ENCODE data around the gene TMEM38B.
A peak's percentile ranks its signal among the peaks of the same experiment; 100 is the strongest.
"Not testable (repeated sequence)": the region's sequence is repeated elsewhere in the genome, so short reads cannot be mapped to it uniquely, and the experiment has no call there.

Gene TMEM38B

DNA sequence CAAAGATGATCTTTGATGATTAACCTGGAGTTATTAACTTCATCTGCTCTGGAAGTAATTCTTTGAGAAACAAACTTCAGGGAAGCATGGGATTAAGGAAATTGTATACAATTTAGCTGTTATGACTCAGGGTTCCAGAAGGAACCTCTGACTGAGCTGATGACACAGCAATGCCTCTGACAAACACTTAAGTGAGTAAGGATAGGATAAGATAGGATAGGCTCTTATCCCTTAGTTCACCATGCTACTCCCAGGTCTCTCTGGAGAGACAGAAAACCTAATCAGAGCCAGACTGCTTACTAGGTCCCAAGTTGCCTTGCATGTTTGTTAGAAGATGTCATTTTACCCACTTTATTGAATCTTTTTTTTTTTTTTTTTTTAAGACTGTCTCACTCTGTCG, 12.6 kb upstream of the TMEM38B start:
- peak; percentile 58 for DNase-seq

DNA sequence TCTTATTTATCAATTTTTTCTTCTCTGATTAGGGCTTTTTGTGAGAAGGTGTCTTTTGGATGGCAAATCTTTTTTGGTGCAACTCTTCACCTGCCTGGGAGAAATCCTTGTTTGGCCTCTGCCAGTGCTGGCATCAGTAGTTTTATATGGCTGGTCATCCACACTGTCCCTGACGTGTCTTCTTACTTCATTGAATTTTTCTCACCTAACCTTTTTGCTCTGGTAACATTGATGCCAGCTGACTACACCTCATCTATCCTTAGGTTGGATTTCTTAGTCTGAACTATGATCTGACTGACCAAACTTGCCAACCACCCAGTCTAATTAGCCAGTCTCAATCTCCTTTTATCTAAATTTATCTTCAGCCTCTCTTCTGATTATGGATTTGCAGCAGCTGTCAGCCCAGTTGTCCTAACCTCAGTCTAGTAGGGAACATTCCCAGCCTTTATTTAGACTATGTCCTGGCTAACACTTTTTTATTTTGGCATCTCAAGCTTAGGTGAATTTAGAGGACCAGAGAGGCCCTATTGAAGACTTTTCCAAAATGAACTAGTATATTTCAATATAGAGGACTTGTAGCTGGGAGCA, 10.6 kb upstream of the TMEM38B start:
- DNase-seq = no peak

DNA sequence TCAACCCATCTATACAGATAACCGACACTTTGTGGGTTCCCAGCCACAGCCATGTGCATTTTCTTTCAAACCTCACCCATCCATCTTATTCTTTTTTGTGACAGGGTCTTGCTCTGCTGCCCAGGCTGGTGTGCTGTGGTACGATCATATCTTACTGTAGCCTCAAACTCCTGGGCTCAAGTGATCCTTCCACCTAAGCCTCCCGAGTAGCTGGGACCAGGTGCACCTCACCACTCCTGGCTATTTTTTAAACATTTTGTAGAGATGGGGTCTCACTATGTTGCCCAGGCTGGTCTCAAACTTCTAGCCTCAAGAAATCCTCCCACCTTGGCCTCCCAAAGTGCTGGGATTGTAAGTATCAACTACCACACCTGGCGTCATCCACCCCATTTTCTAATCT, 7.4 kb upstream of the TMEM38B start:
- no peak for DNase-seq

DNA sequence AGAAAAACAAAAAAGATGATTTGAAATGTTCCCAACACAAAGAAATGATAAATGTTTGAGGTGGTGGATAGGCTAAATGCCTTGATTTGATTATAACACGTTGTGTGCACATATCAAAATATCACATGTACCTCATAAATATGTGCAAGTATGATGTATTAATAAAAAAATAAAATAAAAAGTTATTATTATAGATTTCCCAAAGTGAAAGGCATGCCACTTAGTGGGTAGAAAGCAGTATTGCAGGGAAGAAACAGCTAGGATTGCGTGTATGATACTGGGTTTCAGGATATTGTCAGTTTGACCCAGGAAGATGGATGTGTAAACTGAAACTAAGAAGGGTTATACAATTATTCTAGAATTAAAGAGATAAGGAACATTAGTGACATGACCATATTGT, 3.6 kb upstream of the TMEM38B start:
- DNase-seq = peak; percentile 7

DNA sequence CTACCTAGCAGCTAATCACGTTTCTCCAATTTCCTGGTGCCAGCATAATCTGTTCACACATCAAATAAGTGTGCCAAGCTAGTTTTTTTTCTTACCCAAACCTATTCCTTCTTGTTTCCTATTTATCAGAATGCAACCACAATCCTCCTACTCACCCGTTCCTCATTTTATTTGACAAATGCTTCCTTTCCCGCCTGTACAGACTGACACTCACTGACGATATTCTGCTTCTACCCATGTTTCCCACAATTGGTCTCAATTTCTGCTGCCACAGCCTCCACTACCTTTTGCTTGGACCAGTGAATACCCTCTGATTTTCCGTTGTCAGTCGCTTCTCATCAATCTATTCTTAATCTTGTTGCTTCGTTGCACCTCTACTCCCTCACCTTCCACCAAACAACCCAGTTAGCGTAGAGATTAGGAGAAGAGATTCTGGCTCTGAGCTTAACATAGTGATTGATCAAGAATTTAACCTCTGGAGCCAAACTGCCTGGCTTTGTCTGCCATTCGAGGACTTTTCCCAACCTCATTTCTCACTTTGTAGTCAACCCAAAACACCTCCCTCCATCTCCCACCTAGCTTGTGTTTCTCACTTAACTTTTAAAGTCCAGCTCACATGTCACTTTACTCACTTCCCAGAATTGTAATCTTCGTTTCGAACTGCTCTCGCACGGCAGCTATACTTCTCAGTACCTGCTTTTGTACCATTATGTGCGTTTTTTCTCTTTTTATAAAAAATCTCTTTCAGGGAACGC, 729 bp upstream of the TMEM38B start:
- no peak for DNase-seq

DNA sequence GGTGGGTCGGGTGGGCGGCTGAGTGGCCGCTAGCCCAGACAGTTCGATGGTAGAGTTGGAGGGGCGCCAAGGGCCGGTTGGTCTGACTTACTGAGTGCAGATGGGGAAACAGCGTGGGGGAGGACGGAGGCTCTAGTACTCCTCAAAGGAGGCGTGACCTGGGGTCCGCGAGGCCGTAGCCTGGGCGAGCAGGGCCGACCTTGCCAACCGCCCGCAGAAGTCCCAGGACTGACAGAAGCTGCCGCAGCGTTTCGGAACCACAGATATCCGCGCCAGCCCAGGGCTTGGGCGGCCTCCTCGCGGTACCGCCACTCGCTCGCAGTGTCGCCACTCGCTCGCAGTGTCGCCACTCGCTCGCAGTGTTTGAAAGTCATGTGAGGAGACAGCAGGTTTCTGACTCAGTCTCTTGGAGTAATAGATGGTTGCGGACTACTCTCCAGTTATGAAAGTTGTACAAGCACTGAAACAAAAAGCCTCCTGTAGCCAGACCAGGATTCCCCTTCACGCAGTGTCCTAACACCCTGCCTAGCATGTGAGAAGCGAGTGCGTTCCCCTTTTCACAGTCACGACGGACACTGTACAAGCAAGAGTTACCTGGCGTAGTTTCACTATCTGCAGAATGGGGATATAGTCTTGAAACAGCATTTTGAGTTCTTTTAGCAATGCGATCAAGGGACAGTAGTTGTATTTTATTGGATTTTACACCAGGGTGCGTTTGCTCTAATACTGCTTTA, 674 bp downstream of the TMEM38B start:
- DNase-seq = peak; percentile 45

DNA sequence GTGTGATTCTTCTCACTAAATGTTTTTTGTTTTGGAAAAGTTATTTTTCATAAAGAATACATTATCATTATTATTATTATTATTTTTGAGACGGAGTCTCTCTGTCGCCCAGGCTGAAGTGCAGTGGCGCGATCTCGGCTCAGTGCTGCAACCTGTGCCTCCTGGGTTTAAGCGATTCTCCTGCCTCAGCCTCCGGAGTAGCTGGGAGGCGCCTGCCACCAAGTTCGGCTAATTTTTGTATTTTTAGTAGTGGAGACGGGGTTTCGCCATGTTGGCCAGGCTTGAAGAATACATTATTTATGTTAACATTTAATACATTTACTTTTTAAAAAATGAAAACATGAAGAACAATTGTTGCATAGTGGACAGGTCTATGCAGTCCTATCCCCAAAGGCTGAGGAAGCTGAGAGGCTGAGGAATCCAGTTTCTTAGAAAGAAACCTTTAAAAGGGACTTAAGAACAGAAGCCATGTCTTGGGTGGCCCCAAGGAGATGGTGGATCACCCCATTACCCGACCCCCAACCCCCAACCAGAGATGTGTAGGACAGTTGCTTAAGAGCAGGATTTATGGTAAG, 2.0 kb downstream of the TMEM38B start:
- DNase-seq = no peak

DNA sequence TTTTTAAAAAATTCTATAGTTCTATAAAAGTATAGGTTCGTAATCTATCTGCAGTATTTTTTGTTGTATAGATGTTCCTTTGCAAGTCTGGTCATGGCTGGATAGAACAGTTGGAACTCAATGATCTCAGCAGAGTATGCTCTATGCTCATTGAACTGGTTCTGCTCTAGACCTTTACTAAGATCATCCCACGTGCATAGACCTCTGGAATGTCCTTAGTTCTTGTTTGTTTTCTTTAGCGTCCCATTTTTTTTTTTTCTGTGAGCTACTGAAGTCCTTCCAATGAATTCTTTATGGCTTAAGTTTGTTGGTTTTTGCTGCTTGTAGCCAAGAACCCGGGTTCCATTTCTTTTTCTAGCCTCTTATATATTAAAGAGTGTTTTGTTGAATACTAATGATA, 3.5 kb downstream of the TMEM38B start:
- peak; percentile 48 for DNase-seq

DNA sequence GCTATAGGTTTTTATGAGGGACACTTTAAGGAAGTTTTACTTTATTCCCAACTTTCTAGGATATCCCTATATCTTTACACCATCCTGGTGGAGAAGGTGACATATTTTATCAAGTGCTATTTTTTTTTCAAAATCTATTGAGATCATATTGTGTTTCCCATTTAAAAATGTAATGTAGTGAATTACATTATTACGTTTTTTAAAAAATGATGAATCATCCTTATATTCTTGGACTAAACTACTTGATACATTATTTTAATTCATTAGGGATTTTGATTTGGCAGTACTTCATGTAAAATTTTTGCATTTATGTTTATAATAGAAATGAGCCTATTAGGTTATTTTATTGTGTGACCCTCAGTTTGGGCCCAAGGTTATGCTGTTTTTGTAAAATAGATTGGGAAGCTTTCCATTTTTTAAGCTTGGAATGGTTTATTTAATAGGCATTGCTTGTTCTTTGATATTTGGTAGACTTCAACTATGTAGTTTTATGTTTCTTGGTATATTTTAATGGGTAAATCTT, 4.1 kb downstream of the TMEM38B start:
- DNase-seq = no peak

DNA sequence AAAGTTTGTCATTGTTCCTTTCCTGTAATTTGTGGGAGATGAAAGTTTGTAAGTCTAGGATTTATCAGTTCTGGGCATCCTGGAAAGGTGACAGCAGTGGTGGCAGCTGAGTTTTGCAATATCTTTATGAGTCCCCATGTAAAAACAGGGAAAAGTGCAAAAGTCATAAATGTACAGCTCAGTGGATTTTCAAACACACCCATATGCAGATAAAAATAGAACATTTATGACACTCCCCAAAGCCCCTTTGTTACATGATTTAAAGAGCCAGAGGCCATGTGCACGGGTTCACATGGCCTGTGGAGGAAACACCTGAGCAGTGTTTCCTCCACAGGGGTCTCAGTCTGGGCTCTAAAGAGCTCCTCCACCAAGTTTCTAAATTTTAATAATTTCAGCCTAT, 6.3 kb downstream of the TMEM38B start:
- DNase-seq = no peak

DNA sequence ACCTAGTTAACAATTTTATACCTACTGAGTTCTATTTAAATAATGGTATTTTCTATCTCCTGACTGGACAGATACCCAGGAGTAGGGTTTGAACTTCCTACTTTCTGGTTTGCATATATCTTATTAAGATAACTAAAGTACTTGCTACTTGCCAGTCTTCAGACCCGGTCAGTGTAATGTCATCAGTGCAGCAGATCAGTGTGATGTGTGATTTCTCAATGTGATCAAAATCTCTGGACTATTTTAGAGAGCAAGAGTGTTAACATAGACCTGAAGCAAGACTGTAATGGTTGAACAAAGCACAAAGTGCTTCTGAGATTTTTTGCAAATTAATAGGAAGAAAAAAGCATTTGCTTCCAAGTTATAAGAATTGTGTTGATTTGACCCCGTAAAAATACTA, 6.8 kb downstream of the TMEM38B start:
- DNase-seq = no peak

DNA sequence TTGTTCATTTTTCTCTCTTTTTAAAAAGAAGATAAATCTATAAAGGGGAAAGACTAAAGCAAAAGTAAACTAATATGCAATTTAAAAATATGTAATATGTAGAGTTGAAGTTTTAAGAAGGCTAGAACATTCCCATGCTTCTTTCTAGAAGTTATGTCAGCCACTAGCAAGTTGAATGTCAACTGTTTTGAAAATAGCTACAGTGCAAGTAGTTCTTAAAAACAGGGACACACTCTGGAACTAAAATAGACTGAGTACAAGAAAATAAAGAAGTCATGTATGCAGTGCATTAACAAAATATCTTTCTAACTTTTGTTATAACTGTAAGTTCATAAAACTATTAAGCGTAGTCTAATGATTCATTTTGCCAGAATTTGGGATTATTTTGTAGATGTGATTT, 7.9 kb downstream of the TMEM38B start:
- no peak for DNase-seq

DNA sequence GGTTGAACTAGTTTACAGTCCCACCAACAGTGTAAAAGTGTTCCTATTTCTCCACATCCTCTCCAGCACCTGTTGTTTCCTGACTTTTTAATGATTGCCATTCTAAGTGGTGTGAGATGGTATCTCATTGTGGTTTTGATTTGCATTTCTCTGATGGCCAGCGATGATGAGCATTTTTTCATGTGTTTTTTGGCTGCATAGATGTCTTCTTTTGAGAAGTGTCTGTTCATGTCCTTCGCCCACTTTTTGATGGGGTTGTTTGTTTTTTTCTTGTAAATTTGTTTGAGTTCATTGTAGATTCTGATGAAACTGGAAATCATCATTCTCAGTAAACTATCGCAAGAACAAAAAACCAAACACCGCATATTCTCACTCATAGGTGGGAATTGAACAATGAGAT, 9.3 kb downstream of the TMEM38B start:
- not testable (repeated sequence) for DNase-seq

DNA sequence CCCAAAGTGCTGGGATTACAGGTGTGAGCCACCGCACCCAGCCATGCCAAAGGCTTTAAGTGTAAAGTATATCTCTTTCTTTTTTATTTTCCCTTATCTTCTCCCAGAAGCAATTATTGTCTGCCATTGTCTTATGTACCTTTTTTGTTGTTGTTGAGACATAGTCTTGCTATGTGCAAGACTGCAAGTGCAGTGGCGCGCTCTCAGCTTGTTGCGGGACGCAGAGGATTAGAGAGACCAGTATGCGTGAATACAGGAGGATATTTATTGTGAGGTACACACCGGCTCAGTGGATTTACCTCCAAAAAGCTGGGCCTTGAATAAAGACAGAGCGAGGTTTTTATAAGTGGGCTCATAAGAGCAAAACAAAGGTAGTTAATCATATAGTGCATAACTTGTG, 11.8 kb downstream of the TMEM38B start:
- DNase-seq = no peak

DNA sequence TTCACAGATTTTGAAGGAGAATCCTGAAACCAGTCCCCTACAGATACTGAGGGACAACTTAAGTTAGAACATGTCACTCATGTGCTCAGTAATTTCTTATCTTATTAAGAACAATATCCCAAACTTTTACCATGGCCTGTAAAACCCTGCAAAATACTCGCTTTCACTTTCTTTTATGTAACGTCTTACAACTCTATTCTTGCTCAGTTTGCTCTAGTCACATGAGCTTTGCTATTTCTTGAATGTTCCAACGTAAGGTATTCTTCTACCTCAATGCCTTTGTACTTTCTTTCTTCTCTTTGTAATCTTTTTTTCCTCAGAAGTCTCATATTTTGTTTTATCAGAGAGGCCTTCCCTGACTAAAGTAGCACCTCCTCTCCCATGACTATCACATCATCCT, 14.1 kb downstream of the TMEM38B start:
- DNase-seq = no peak

DNA sequence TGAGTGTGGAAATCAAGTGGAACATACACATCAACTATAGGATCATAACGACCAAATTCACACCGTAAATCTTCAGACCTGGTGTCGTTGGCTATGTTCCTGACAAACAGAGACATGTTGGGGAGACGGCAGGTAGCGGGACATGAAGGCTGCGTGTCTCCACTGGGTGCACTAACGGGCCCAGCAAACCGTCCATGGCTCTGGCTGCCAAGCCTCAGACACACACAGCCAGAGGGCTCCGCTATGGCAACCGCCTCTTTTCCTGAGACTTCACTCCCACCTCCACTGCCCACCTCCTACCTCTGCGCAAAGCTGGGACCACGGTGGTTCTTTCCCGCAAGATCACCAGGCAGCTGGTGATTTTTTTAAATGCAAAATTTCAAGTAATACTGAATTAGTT, 16.3 kb downstream of the TMEM38B start:
- DNase-seq = no peak

DNA sequence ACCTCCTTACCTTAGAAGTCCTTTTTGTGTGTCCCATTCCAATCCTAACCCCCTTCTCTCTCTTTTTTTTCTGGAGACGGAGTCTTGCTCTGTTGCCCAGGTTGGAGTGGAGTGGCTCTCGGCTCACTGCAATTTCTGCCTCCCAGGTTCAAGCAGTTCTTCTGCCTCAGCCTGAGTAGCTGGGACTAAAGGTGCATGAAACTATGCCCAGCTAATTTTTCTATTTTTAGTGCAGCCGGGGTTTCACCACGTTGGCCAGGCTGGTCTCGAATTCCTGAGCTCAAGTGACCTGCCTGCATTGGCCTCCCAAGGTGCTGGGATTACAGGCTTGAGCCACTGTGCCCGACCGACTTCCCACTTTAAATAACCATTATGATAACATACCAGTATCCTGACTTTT, 17.5 kb downstream of the TMEM38B start:
- no peak for DNase-seq

DNA sequence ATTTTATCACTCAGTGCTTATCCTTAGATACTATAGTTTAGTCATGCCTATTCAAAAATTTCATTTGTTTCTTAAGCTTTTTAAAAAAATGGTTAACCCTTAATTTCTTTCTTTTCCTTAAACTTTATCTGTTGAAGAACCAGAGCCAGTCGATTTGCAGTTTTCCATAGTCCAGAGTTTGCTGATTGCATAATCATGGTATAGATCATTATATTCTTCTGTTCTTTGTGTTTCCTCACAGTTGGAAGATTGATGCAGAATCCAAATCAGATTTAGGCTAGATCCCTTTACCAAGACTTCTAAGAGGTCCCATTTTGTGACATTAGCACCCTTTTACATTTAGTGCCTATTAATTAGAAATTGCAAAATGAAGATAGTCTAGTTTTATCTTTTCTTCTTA, 18.0 kb downstream of the TMEM38B start:
- DNase-seq = no peak

DNA sequence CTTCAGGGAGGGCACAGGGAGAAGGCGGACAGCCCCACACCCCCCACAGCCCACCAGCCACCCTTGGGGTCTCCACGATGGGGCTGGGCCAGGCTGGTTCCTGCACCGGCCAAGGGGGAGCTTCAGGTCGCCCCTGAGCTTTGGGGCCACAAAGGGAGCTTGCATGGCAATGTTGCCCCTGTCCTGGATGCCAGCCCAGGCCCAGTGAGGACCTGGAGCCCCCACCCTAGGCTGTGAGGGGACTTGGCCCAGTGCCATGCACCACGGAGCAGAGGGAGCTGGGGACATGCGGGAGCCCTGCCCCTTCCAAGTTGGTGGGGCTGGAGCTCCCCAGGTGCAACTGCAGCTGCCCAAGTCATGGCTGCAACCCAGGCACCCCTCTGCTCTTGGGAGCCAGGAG, 18.4 kb downstream of the TMEM38B start:
- no peak for DNase-seq

DNA sequence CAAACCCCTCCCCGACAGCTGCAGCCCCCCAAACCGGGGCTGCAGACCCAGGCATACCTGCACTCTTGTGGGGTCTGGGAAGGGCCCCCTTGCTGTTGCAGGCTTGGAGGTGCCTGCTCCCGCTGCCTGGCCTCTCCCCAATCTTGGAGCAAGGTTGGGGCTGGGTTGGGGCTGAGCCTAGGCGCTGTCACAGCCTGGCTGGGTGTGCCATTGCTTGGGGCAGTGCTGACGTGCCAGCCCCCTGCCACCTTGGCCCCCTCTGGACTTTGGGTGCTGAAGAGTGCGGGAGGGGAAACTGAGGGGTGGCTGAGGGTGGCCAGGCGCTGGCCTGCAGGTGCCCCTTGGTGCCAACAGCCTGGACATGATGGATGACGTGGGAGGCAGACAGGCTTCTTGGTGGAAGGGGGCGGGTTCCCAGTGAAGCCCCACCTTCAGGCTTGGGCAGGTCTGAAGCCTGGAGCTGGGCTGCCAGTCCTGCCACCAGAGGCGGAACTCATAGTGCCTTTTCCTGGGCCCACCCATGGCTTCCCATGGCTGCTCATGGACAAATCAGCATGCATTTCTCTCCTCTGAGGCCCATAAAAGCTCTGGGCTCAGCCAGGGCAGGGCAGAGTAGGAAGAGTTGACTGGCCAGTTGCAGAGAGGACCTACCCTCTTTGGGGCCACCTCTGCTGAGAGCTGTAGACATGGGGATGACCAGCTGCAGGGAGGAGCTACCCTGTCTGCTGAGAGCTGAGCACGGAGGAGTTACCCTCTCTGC, 19.1 kb downstream of the TMEM38B start:
- no peak for DNase-seq

DNA sequence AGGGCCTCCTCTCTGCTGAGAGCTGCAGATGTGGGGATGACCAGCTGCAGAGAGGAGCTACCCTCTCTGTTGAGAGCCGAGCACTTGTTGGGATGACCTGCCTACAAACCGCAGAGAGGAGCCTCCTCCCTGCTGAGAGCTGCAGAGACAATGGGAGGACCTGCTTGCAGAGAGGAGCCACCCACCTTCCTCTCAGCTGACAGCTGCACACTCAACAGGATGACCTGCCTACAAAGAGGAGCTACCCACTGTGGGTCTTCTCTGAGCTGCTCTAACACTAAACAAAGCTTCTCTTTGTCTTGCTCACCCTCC, 19.6 kb downstream of the TMEM38B start:
- DNase-seq = no peak

DNA sequence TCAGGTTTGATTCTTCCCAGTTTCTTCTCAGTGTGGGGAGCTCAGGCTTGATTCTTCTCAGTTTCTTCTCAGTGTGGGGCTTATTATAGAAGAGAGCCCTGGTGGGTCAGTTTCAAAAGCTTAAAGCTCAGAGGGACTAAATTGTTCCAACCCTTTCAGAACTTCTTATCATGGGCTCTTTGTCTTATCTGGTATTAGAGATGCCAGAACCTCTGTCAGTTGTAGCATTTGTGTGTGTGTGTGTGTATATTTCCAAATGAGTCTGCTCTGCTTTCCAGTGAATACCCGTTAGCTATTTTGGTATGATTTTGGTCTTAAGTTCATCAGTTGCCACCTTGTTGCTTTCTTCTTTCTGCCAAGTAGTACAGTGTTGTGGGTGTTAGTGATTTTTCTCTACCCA, 21.8 kb downstream of the TMEM38B start:
- no peak for DNase-seq

DNA sequence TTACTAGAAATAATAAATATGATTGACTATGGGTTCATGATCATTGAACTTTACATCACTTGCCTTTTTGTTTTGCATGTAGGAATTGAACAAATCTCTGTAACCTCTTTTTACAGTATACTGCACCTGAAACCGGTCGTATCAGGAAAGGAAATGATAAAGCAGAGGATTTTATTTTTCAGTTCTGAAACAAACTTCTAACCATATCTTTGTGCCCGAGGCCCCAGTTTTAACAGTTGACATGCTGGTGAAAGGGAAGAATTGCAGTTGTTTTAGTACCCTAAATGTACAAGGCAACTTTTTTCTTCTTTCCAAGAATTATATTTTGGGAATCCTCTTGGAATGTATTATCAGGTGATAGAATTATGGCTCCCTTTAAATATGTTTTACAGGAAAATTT, 27.8 kb downstream of the TMEM38B start:
- DNase-seq = no peak

Measured in fibroblast of skin of back (primary cell).